A673 (cell line): ENCODE measurements around the gene TMEM161A. TPM values are rescaled to one million over a fixed set of nuclear protein-coding genes. Genes with fewer than 3 reads are reported as not detected.
"Not testable (repeated sequence)": the region's sequence is repeated elsewhere in the genome, so short reads cannot be mapped to it uniquely, and the experiment has no call there.

Source experiments
- BruUV-seq: library from RNA; stranded (reverse); fragments of 400-500 nt; replicated peaks from 2 replicates; lab custom pipeline; 2021; lab: Mats Ljungman, UMichigan
- CTCF ChIA-PET: fragments of 300-600 bp; sonication (Branson Sonifier 250); formaldehyde crosslinking; loops from one replicate; lab custom pipeline; 2022; ENCODE audit warnings: antibody characterized with exemption; lab: Charles Lee
- POLR2A ChIA-PET: fragments of 300-600 bp; sonication (Branson Sonifier 250); formaldehyde crosslinking; loops from one replicate; lab custom pipeline; 2022; ENCODE audit warnings: antibody characterized with exemption; ENCODE audit not compliant: low non-redundant PET; lab: Charles Lee
- DNase-seq: peaks from one replicate; pipeline ENCODE4 v3.0.0-alpha.2; 2015; ENCODE audit warnings: low spot score
- H3K27ac ChIP-seq: fragments of 200-600 bp; sonication (generic); 2 replicates; pipeline ENCODE4 v1.5.1; 2016; ENCODE audit warnings: mixed run types, low read depth, mild to moderate bottlenecking, mixed read lengths, antibody characterized with exemption, low read length; ENCODE audit not compliant: poor library complexity, severe bottlenecking
- H3K27me3 ChIP-seq: fragments of 200-600 bp; sonication (generic); replicated peaks from 2 replicates; pipeline ENCODE4 v1.6.1; 2017; ENCODE audit warnings: mixed run types, low read depth, mild to moderate bottlenecking, mixed read lengths, antibody characterized with exemption, low read length; ENCODE audit not compliant: insufficient read depth, poor library complexity
- H3K36me3 ChIP-seq: fragments of 200-600 bp; sonication (generic); 2 replicates; pipeline ENCODE4 v1.6.1; 2016; ENCODE audit warnings: mixed run types, mild to moderate bottlenecking, mixed read lengths, antibody characterized with exemption, low read length; ENCODE audit not compliant: insufficient read depth, poor library complexity, severe bottlenecking
- H3K4me1 ChIP-seq: fragments of 200-600 bp; sonication (generic); 2 replicates; pipeline ENCODE4 v1.6.1; 2017; ENCODE audit warnings: mixed run types, mild to moderate bottlenecking, mixed read lengths, antibody characterized with exemption, low read length; ENCODE audit not compliant: insufficient read depth, poor library complexity, severe bottlenecking
- H3K4me3 ChIP-seq: fragments of 200-600 bp; sonication (generic); 2 replicates; pipeline ENCODE4 v1.5.1; 2016; ENCODE audit warnings: low read depth, mixed run types, mild to moderate bottlenecking, mixed read lengths, low read length; ENCODE audit not compliant: poor library complexity, severe bottlenecking
- H3K9me3 ChIP-seq: fragments of 200-600 bp; sonication (generic); 2 replicates; pipeline ENCODE4 v1.6.1; 2016; ENCODE audit warnings: mixed run types, low read depth, mild to moderate bottlenecking, mixed read lengths, antibody characterized with exemption, low read length; ENCODE audit not compliant: poor library complexity, severe bottlenecking
- EZH2 ChIP-seq: fragments of 200-600 bp; sonication (generic); IDR thresholded peaks from 2 replicates; pipeline ENCODE4 v1.6.1; 2017; ENCODE audit warnings: borderline replicate concordance, low read depth, mild to moderate bottlenecking, mixed read lengths, antibody characterized with exemption, low read length; ENCODE audit not compliant: poor library complexity, severe bottlenecking
- intact Hi-C: fragments of 100-400 bp; cut with micrococcal nuclease; formaldehyde crosslinking; loops from one replicate; pipeline ENCODE4 v1.10.0; 2022; ENCODE audit not compliant: unreplicated experiment
- total RNA-seq: library from RNA; stranded (reverse); gene quantifications from 2 replicates; pipeline ENCODE4 v1.2.3, GENCODE V29; 2021
- TF ChIP-seq, protein P1 (sequence below): fragments of 300-800, 200-600 bp; sonication (generic); conservative IDR thresholded peaks from 2 replicates; pipeline ENCODE4 v1.5.1; 2017; ENCODE audit warnings: low read depth, mild to moderate bottlenecking, antibody characterized with exemption, low read length, moderate library complexity, mixed read lengths

The TMEM161A gene
- total RNA-seq, 1 experiment from 2014 or later, result 34.4 TPM

DNA sequence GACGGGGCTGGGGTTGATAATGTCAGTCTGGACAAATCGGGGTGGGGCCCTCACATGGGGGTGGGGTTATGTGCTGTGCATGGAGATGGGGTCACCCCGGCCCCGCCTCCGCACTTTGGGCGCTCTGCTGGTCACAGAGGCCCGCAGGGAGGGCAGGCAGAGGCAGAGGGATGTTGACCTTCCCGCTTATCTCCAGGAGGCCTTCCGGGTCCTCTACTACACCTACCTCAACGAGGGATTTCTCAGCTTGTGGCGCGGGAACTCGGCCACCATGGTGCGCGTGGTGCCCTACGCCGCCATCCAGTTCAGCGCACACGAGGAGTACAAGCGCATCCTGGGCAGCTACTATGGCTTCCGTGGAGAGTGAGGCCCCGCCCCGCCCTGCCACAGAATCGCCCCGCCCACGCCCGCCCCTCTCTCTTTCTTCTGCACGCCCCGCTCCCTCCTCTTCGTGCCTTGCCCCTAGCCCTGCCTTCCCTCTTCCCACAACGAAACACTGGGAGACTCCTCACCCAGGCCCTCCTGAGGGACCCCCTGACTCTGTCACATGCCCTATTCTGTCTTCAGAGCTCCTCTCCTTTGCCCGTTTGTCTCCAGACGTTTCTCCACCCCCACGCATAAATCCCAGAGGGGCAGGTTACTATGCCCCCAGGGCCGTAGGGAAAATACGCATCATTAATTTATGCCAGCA, 32.8 kb downstream of the TMEM161A start:
- no TSS peak for BruUV-seq
- Histone ChIP-seq H3K4me3 (peak overlapping the region; percentile 31), H3K36me3 (no peaks in the 10 kb centered on the region), H3K4me1 (peaks cover 12% of the 10 kb centered on the region), H3K9me3 (no peaks in the 10 kb centered on the region), H3K27ac (peak overlapping the region; percentile 30), H3K27me3 (no peaks in the 10 kb centered on the region)
- peak; percentile 83 for DNase-seq
- ChIA-PET CTCF (interaction anchor here (0.6 kb wide), 1 partner anchor 16 kb away, joined by 3 read pairs; no protein-coding TSS in a partner anchor), POLR2A (no interaction called here)
- TF ChIP-seq, protein P1, sequence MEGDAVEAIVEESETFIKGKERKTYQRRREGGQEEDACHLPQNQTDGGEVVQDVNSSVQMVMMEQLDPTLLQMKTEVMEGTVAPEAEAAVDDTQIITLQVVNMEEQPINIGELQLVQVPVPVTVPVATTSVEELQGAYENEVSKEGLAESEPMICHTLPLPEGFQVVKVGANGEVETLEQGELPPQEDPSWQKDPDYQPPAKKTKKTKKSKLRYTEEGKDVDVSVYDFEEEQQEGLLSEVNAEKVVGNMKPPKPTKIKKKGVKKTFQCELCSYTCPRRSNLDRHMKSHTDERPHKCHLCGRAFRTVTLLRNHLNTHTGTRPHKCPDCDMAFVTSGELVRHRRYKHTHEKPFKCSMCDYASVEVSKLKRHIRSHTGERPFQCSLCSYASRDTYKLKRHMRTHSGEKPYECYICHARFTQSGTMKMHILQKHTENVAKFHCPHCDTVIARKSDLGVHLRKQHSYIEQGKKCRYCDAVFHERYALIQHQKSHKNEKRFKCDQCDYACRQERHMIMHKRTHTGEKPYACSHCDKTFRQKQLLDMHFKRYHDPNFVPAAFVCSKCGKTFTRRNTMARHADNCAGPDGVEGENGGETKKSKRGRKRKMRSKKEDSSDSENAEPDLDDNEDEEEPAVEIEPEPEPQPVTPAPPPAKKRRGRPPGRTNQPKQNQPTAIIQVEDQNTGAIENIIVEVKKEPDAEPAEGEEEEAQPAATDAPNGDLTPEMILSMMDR, result no peak
- TF ChIP-seq EZH2, result no peak
- intact Hi-C loops, result no loop called here

DNA sequence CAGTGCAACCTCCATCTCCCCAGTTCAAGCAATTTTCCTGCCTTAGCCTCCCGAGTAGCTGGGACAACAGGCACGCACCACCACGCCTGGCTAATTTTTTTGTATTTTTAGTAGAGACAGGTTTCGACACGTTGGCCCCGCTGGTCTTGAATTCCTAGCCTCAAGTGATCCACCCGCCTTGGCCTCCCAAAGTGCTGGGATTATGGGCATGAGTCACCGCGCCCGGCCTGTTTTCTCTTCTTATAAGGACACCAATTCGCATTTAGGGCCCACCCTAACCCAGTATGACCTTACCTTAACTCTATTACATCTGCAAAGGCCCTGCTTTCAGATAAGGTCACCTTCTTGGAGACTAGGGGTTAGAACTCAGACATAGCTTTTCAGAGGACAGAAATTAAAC, 35.1 kb downstream of the TMEM161A start:
- H3K27me3 ChIP-seq, result no peaks in the 10 kb centered on the region
- H3K9me3 ChIP-seq, result no peaks in the 10 kb centered on the region
- TF ChIP-seq EZH2, result no peak
- TF ChIP-seq, protein P1, result no peak
- H3K4me3 ChIP-seq, result no peak overlapping the region
- H3K27ac ChIP-seq, result no peak overlapping the region
- no TSS peak for BruUV-seq
- intact Hi-C loops, result no loop called here
- ChIA-PET CTCF (no interaction called here), POLR2A (interaction anchor here (0.6 kb wide), 1 partner anchor 909 kb away, joined by 3 read pairs; no protein-coding TSS in a partner anchor)
- no peaks in the 10 kb centered on the region for H3K36me3 ChIP-seq
- peaks cover 12% of the 10 kb centered on the region for H3K4me1 ChIP-seq
- DNase-seq, result no peak

DNA sequence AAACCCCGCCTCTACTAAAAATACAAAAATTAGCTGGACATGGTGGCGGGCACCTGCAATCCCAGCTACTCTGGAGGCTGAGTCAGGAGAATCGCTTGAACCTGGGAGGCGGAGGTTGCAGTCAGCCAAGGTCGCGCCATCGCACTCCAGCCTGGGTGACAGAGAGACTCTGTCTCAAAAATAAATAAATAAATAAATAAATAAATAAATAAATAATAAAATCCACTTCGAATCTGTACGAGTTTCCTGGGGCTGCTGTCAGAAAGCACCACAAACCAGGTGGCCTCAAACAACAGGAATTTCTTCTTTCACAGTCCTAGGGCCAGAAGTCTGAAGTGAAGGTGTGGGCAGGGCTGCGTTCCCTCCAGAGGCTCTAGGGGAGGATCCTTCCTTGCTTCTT, 35.7 kb downstream of the TMEM161A start:
- H3K9me3 ChIP-seq, H3K36me3 ChIP-seq, DNase-seq, intact Hi-C loops, H3K27me3 ChIP-seq, BruUV-seq, CTCF ChIA-PET, H3K27ac ChIP-seq, H3K4me3 ChIP-seq: not testable (repeated sequence)
- POLR2A ChIA-PET, result interaction anchor here (0.6 kb wide), 1 partner anchor 64 kb away, joined by 4 read pairs; no protein-coding TSS in a partner anchor
- H3K4me1 ChIP-seq, result peaks cover 12% of the 10 kb centered on the region
